H1 (cell line): Measurements from ENCODE around the gene LCN10. TPM values are rescaled to one million over a fixed set of nuclear protein-coding genes. Genes with fewer than 3 reads are reported as not detected.

Experiments
- CTCF ChIA-PET: fragments of 300-600 bp; sonication (Branson Sonifier 250); formaldehyde crosslinking; loops from one replicate; lab custom pipeline; 2021; ENCODE audit not compliant: partially characterized antibody; lab: Charles Lee
- POLR2A ChIA-PET: fragments of 300-600 bp; sonication (Branson Sonifier 250); formaldehyde crosslinking; loops from one replicate; lab custom pipeline; 2021; ENCODE audit warnings: inconsistent platforms; ENCODE audit not compliant: partially characterized antibody; lab: Charles Lee
- DNase-seq, 2 experiments: peaks; one replicate each; pipeline versions ENCODE4 v3.0.0 to v3.0.0-alpha.2; 2010 to 2022; ENCODE audit warnings: low spot score in 2 of 2, low read depth in 1 of 2, mixed read lengths in 1 of 2
- FAIRE-seq: peaks from 2 replicates; lab custom pipeline; 2011; peaks lifted over from hg19 to GRCh38; lab: Jason Lieb, UNC
- H2AFZ ChIP-seq: 2 replicates; pipeline ENCODE4 v1.8.1; 2012; ENCODE audit warnings: low read length, inconsistent platforms
- H2AK5ac ChIP-seq: 2 replicates; pipeline ENCODE4 v1.6.1; 2013; ENCODE audit warnings: low read depth, low read length
- H2BK120ac ChIP-seq: replicated peaks from 2 replicates; pipeline ENCODE3; 2013; ENCODE audit warnings: low read depth, low read length, inconsistent platforms
- H2BK12ac ChIP-seq: 2 replicates; pipeline ENCODE4 v1.6.1; 2013; ENCODE audit warnings: low read depth, low read length
- H2BK15ac ChIP-seq: 2 replicates; pipeline ENCODE4 v1.6.1; 2013; ENCODE audit warnings: low read length
- H2BK20ac ChIP-seq: 2 replicates; pipeline ENCODE4 v1.6.1; 2013; ENCODE audit warnings: low read length
- H2BK5ac ChIP-seq: 2 replicates; pipeline ENCODE4 v1.6.1; 2013; ENCODE audit warnings: low read depth, low read length
- H3K14ac ChIP-seq: 2 replicates; pipeline ENCODE4 v1.6.1; 2013; ENCODE audit warnings: inconsistent platforms; ENCODE audit not compliant: insufficient read length
- H3K18ac ChIP-seq: 2 replicates; pipeline ENCODE4 v1.6.1; 2013; ENCODE audit warnings: low read length; ENCODE audit errors: extremely low read depth
- H3K23ac ChIP-seq: 2 replicates; pipeline ENCODE4 v1.6.1; 2013; ENCODE audit warnings: inconsistent platforms; ENCODE audit not compliant: insufficient read length
- H3K23me2 ChIP-seq: 2 replicates; pipeline ENCODE4 v1.6.1; 2013; ENCODE audit warnings: low read depth, low read length
- H3K27ac ChIP-seq: 2 replicates; pipeline ENCODE4 v1.6.1; 2011; ENCODE audit warnings: low read depth, low read length, inconsistent platforms
- H3K27me3 ChIP-seq, 4 experiments: replicated peaks in 1 of 4; 1 replicate in 1 of 4; 2 replicates in 3 of 4; pipeline versions ENCODE4 v1.6.1 to v1.8.1; 2011 to 2013; ENCODE audit warnings: low read length in 3 of 4, mild to moderate bottlenecking in 3 of 4, inconsistent platforms in 2 of 4, mixed read lengths in 2 of 4, moderate library complexity in 1 of 4; ENCODE audit not compliant: control insufficient read depth in 3 of 4, insufficient read depth in 3 of 4; ENCODE audit errors: extremely low read depth in 1 of 4
- H3K36me3 ChIP-seq, 4 experiments: 2 replicates each; pipeline versions ENCODE4 v1.6.1 to v1.8.1; 2011 to 2013; ENCODE audit warnings: mild to moderate bottlenecking in 4 of 4, low read length in 3 of 4, moderate library complexity in 2 of 4, control low read depth in 1 of 4, inconsistent platforms in 1 of 4; ENCODE audit not compliant: insufficient read depth in 4 of 4, control insufficient read depth in 2 of 4
- H3K4ac ChIP-seq: replicated peaks from 2 replicates; pipeline ENCODE3; 2013; ENCODE audit warnings: low read length, low read depth, mixed read lengths, inconsistent platforms; ENCODE audit not compliant: insufficient read length
- H3K4me1 ChIP-seq, 4 experiments: replicated peaks in 1 of 4; 1 replicate in 1 of 4; 2 replicates in 3 of 4; pipeline versions ENCODE4 v1.6.1 to v1.8.1; 2011 to 2013; ENCODE audit warnings: low read length in 3 of 4, inconsistent platforms in 2 of 4, mixed read lengths in 1 of 4; ENCODE audit not compliant: insufficient read depth in 4 of 4, control insufficient read depth in 3 of 4
- H3K4me2 ChIP-seq, 2 experiments: 2 replicates each; pipeline versions ENCODE4 v1.6.1 to v1.8.1; 2011 to 2013; ENCODE audit warnings: low read depth in 2 of 2, low read length in 2 of 2, control low read depth in 1 of 2, inconsistent platforms in 1 of 2, mild to moderate bottlenecking in 1 of 2; ENCODE audit not compliant: insufficient read depth in 1 of 2
- H3K4me3 ChIP-seq, 4 experiments: fragments of 200-600, 300-600 bp in 1 of 4; sonication (generic), shearing (Covaris generic), sonication (Bioruptor Twin) in 1 of 4; 2 replicates each; pipeline versions ENCODE4 v1.5.1 to v1.8.1; 2011 to 2016; ENCODE audit warnings: low read length in 4 of 4, low read depth in 3 of 4, control low read depth in 2 of 4, inconsistent platforms in 2 of 4, mild to moderate bottlenecking in 2 of 4, mixed read lengths in 1 of 4, moderate library complexity in 1 of 4; ENCODE audit not compliant: insufficient read depth in 2 of 4; ENCODE audit errors: extremely low read depth in 1 of 4
- H3K56ac ChIP-seq: replicated peaks from 2 replicates; pipeline ENCODE3; 2013; ENCODE audit warnings: low read depth, mild to moderate bottlenecking, mixed read lengths, low read length, inconsistent platforms; ENCODE audit not compliant: insufficient read length
- H3K79me1 ChIP-seq: 2 replicates; pipeline ENCODE4 v1.6.1; 2013; ENCODE audit warnings: low read depth, low read length, control low read depth
- H3K79me2 ChIP-seq, 2 experiments: 2 replicates each; pipeline versions ENCODE4 v1.6.1 to v1.8.1; 2012 to 2013; ENCODE audit warnings: low read length in 2 of 2, mild to moderate bottlenecking in 2 of 2, inconsistent platforms in 1 of 2; ENCODE audit not compliant: insufficient read depth in 2 of 2, control insufficient read depth in 1 of 2
- H3K9ac ChIP-seq, 4 experiments: replicated peaks in 1 of 4; 1 replicate in 1 of 4; 2 replicates in 3 of 4; pipeline versions ENCODE4 v1.6.1 to v1.8.1; 2011 to 2013; ENCODE audit warnings: low read depth in 3 of 4, low read length in 3 of 4, control low read depth in 2 of 4, mild to moderate bottlenecking in 2 of 4, moderate library complexity in 2 of 4, inconsistent platforms in 1 of 4; ENCODE audit errors: extremely low read depth in 1 of 4
- H3K9me3 ChIP-seq, 2 experiments: 2 replicates each; pipeline versions ENCODE4 v1.6.1 to v1.8.1; 2012 to 2013; ENCODE audit warnings: mild to moderate bottlenecking in 2 of 2, moderate library complexity in 2 of 2, control low read depth in 1 of 2, inconsistent platforms in 1 of 2, low read depth in 1 of 2, low read length in 1 of 2, mixed read lengths in 1 of 2; ENCODE audit not compliant: insufficient read depth in 2 of 2
- H4K20me1 ChIP-seq, 2 experiments: replicated peaks in 1 of 2; 2 replicates each; pipeline versions ENCODE3 to v1.8.1; 2011 to 2013; ENCODE audit warnings: inconsistent platforms in 2 of 2, low read length in 2 of 2, mild to moderate bottlenecking in 1 of 2; ENCODE audit not compliant: insufficient read depth in 2 of 2, control insufficient read depth in 1 of 2
- H4K5ac ChIP-seq: 2 replicates; pipeline ENCODE4 v1.6.1; 2013; ENCODE audit warnings: low read length, low read depth, mixed read lengths, inconsistent platforms; ENCODE audit not compliant: insufficient read length
- H4K8ac ChIP-seq: 2 replicates; pipeline ENCODE4 v1.8.0; 2013; ENCODE audit warnings: mild to moderate bottlenecking, moderate library complexity, low read length, inconsistent platforms; ENCODE audit not compliant: insufficient read depth; ENCODE audit errors: extremely low read depth
- H4K91ac ChIP-seq: replicated peaks from 2 replicates; pipeline ENCODE3; 2013; ENCODE audit warnings: low read length, mixed read lengths, inconsistent platforms; ENCODE audit not compliant: insufficient read length
- CHD1 ChIP-seq: IDR thresholded peaks from 2 replicates; pipeline ENCODE4 v1.6.1; 2012; ENCODE audit warnings: low read depth, low read length, improper control_type of control experiment
- EP300 ChIP-seq, 2 experiments: IDR thresholded peaks; 1 replicate in 1 of 2; 2 replicates in 1 of 2; pipeline ENCODE4 v1.6.1; 2011 to 2012; ENCODE audit warnings: low read depth in 2 of 2, low read length in 2 of 2, mild to moderate bottlenecking in 2 of 2, borderline replicate concordance in 1 of 2, inconsistent platforms in 1 of 2, moderate library complexity in 1 of 2
- MAFK ChIP-seq: IDR thresholded peaks from 2 replicates; pipeline ENCODE4 v1.6.1; 2012; ENCODE audit warnings: low read depth, mild to moderate bottlenecking, improper control_type of control experiment, low read length
- RXRA ChIP-seq: IDR thresholded peaks from 2 replicates; pipeline ENCODE4 v1.6.1; 2011; ENCODE audit warnings: low read depth, mild to moderate bottlenecking, low read length, moderate library complexity; ENCODE audit not compliant: insufficient read depth
- TAF7 ChIP-seq: optimal IDR thresholded peaks from 2 replicates; pipeline ENCODE3; 2011; ENCODE audit warnings: low read depth, mild to moderate bottlenecking, inconsistent platforms, low read length, moderate library complexity, borderline replicate concordance
- WGBS, 2 experiments: shearing (Covaris generic) in 1 of 2; methylation state at CpG; one replicate each; pipeline versions ENCODE4 v1.1.6 to v1.1.7; 2013 to 2015; ENCODE audit warnings: low lambda C conversion rate in 2 of 2, mixed read lengths in 2 of 2, inconsistent platforms in 1 of 2, low coverage in 1 of 2, missing lambda C conversion rate in 1 of 2; ENCODE audit not compliant: insufficient replicate concordance in 2 of 2, insufficient coverage in 1 of 2, insufficient read length in 1 of 2; ENCODE audit errors: extremely low coverage in 1 of 2, missing lambda C conversion rate in 1 of 2; 5-methylcytosine and 5-hydroxymethylcytosine counted together
- polyA plus RNA-seq, 7 experiments: library from polyadenylated mRNA; depleted of rRNA in 3 of 7; stranded (reverse) in 5 of 7; unstranded in 2 of 7; fragments of >200 nt in 5 of 7; fragments of 200-250 nt in 2 of 7; gene quantifications; 1 replicate in 5 of 7; 2 replicates in 1 of 7; 4 replicates in 1 of 7; pipeline versions ENCODE4 v1.2.1 to v1.2.3, GENCODE V29; 2011 to 2013; ENCODE audit warnings: missing spikeins in 2 of 7, mixed read lengths in 2 of 7
- total RNA-seq: library from RNA; stranded (reverse); fragmentation: NEBNext Ultra II Directional; extraction: Animal tissue kit (Norgen Biotek cat#: 25700); gene quantifications from 2 replicates; pipeline ENCODE4 v1.2.1, GENCODE V29; 2021
- TF ChIP-seq, protein P1 (sequence below): IDR thresholded peaks from 2 replicates; pipeline ENCODE4 v1.6.1; 2011; ENCODE audit warnings: low read depth, mild to moderate bottlenecking, low read length; ENCODE audit not compliant: insufficient read depth

LCN10 gene
- total and polyA plus RNA-seq, 2 of the 8 experiments (the other 6 are each of a cell fraction or from before 2014, with no cell fraction given) = 2.6 to 2.8 TPM

DNA sequence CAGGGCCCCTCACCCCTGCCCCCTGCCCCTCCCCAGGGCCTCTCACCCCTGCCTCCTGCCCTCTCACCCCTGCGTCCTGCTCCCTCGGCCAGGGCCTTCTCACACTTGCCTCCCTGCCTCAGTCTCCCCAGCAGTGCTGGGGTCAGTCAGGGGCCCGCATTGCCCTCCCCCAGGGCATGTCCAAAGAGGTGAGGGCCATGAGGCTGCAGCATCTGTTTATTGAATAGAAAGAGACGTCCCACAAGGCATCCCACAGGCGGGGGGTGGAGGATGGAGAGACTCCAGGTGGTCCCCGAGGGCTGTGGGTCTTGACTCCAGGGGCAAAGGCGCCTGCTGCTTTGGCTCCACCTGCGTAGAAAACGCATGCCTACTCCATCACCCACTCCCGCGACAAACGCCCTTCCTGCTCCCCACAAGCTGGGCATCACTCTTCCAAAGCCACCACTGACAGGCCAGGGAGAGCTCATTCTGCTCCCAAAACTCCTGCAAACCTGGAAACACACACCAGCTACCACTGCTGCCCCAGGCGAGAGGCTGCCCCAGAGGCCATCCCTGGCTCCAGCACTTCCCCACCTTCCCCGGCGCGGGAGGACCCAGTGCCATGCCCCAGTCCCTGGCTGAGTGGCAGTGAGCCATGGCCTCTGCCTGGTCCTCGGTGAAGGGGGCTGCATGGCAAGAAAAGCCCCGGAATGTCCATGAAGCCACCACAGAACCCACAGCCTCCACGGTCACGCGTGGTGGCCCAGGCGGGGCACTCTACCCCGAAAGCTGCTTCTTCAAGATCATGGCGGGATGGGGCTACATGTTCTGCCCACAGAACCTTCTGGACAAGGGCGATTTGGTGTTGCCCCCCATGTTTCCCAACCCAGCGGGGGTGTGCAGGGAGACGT is 16.9 kb upstream of the LCN10 start:
- H2BK15ac ChIP-seq = no peak overlapping the region
- H4K5ac ChIP-seq = no peak overlapping the region
- H3K4me1 ChIP-seq = peaks cover 0 to 13% (median 6%) of the 10 kb centered on the region in 4 experiments; a peak in 4 of 7 replicates
- H4K20me1 ChIP-seq = no peaks in the 10 kb centered on the region
- no peaks in the 10 kb centered on the region for H3K79me1 ChIP-seq
- H4K8ac ChIP-seq = peak overlapping the region; percentile 93; the same call in 1 of the 2 replicates
- H2BK120ac ChIP-seq = no peak overlapping the region
- DNase-seq (peak in 1 of 2 experiments; percentile 49), FAIRE-seq (no peak)
- no peak overlapping the region for H2AK5ac ChIP-seq
- H3K4me3 ChIP-seq = no peak overlapping the region
- H3K18ac ChIP-seq = no peak overlapping the region
- H2BK5ac ChIP-seq = no peak overlapping the region
- no peaks in the 10 kb centered on the region; a peak in 2 of 7 replicates for H3K27me3 ChIP-seq
- no peak overlapping the region for H3K27ac ChIP-seq
- no peak overlapping the region for H3K4me2 ChIP-seq
- WGBS, 2 experiments = 84% methylated on average over 26 of the region's 27 CpGs; no CpG with 5 or more reads in 1 of the 2 experiments
- H3K9me3 ChIP-seq = peaks cover 0 to 6% of the 10 kb centered on the region in 2 experiments; a peak in 1 of 4 replicates
- H3K79me2 ChIP-seq = no peaks in the 10 kb centered on the region
- H2BK20ac ChIP-seq = 0 out of 2 replicates have a peak overlapping the region, but pooled peaks have one; percentile 34
- ChIA-PET CTCF (interaction anchor here (0.6 to 5.1 kb wide), 14 partner anchors 11 to 305 kb away, joined by 3 to 42 read pairs (median 4); partner anchors contain the start of gene LCN10), POLR2A (interaction anchor here (0.6 to 3.8 kb wide), 5 partner anchors 32 to 216 kb away, joined by 3 to 34 read pairs (median 3); partner anchors contain the start of gene RABL6)
- H3K36me3 ChIP-seq = no peaks in the 10 kb centered on the region
- no peak overlapping the region for H3K14ac ChIP-seq
- H3K4ac ChIP-seq = no peak overlapping the region
- 0 out of 2 replicates have a peak overlapping the region, but pooled peaks have one; percentile 39 for H2BK12ac ChIP-seq
- H2AFZ ChIP-seq = no peak overlapping the region
- no peak overlapping the region for H4K91ac ChIP-seq
- H3K9ac ChIP-seq = no peak overlapping the region
- H3K56ac ChIP-seq = no peak overlapping the region
- H3K23me2 ChIP-seq = no peaks in the 10 kb centered on the region; the same call in 1 of the 2 replicates
- no peak overlapping the region for H3K23ac ChIP-seq
- no peak for TF ChIP-seq EP300 (IDR thresholded peaks at IDR 0.05; ENCODE audit: borderline replicate concordance in 1 of 2, low read depth in 2 of 2, low read length in 2 of 2)
- no peak for TF ChIP-seq MAFK
- no peak for TF ChIP-seq TAF7
- no peak for TF ChIP-seq CHD1
- TF ChIP-seq, protein P1, sequence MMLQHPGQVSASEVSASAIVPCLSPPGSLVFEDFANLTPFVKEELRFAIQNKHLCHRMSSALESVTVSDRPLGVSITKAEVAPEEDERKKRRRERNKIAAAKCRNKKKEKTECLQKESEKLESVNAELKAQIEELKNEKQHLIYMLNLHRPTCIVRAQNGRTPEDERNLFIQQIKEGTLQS = no peak
- TF ChIP-seq RXRA = no peak
